Fibroblast of the aortic adventitia (primary cell): ENCODE results near the gene LCMT1. TPM values are rescaled to one million over a fixed set of nuclear protein-coding genes. Genes with fewer than 3 reads are reported as not detected.

Source experiments
- DNase-seq: peaks from one replicate; pipeline ENCODE4 v3.0.0-alpha.2; 2010; ENCODE audit warnings: low read depth
- H3K4me3 ChIP-seq: 2 replicates; pipeline ENCODE4 v1.5.1; 2011; ENCODE audit warnings: low read depth, mild to moderate bottlenecking, control low read depth, low read length, moderate library complexity
- CTCF ChIP-seq: IDR thresholded peaks from 2 replicates; pipeline ENCODE4 v1.5.1; 2011; ENCODE audit warnings: mild to moderate bottlenecking, low read length, control low read depth, inconsistent platforms; ENCODE audit not compliant: insufficient read depth
- total RNA-seq: library from RNA; depleted of rRNA; stranded (reverse); fragments of >200 nt; gene quantifications from 2 replicates; pipeline ENCODE4 v1.2.3, GENCODE V29; 2012; ENCODE audit warnings: low replicate concordance

Gene LCMT1
- total RNA-seq, 1 donor, result 35.3 TPM

GRCh38 chr16:25184771-25185170 is 73.2 kb downstream of the LCMT1 start:
- no peak for DNase-seq

GRCh38 chr16:25187491-25187795 is 75.9 kb downstream of the LCMT1 start:
- DNase-seq, result no peak
- H3K4me3 ChIP-seq, result no peak overlapping the region
- no peak for TF ChIP-seq CTCF

More at GRCh38 chr16:25184771-25185170, 73.2 kb downstream of the LCMT1 start:
- no peak overlapping the region for H3K4me3 ChIP-seq
- no peak for TF ChIP-seq CTCF

GRCh38 chr16:25189305-25189704 is 77.8 kb downstream of the LCMT1 start:
- no peak for TF ChIP-seq CTCF

GRCh38 chr16:25192096-25192495 is 80.6 kb downstream of the LCMT1 start:
- no peak overlapping the region for H3K4me3 ChIP-seq
- TF ChIP-seq CTCF, result no peak
- peak; percentile 5 for DNase-seq

More at GRCh38 chr16:25189305-25189704, 77.8 kb downstream of the LCMT1 start:
- no peak for DNase-seq
- no peak overlapping the region for H3K4me3 ChIP-seq

GRCh38 chr16:25194273-25194878 is 82.8 kb downstream of the LCMT1 start:
- H3K4me3 ChIP-seq, result no peak overlapping the region
- no peak for DNase-seq
- TF ChIP-seq CTCF, result no peak

- DNase-seq, result no peak
- no peak for TF ChIP-seq CTCF
- H3K4me3 ChIP-seq, result no peak overlapping the region
Measured at GRCh38 chr16:25198021-25198420, 86.5 kb downstream of the LCMT1 start.

GRCh38 chr16:25199457-25199856 is 87.9 kb downstream of the LCMT1 start:
- no peak for TF ChIP-seq CTCF
- DNase-seq, result no peak
- H3K4me3 ChIP-seq, result no peak overlapping the region
